HepG2 (cell line): ENCODE results near the gene SETD1B. TPM values are rescaled to one million over a fixed set of nuclear protein-coding genes. Genes with fewer than 3 reads are reported as not detected.

Source experiments
- BRD4 ChIP-seq: sonication (generic); formaldehyde crosslinking; IDR thresholded peaks from 2 replicates; pipeline ENCODE4 v1.4.0; 2020; ENCODE audit warnings: missing genetic modification reagents
- GATAD2A ChIP-seq: IDR thresholded peaks from 2 replicates; pipeline ENCODE4 v1.6.1; 2016
- HNF4A ChIP-seq: sonication (generic); formaldehyde crosslinking; IDR thresholded peaks from 2 replicates; pipeline ENCODE4 v1.4.0; 2020; ENCODE audit warnings: missing genetic modification reagents
- KLF11 ChIP-seq: IDR thresholded peaks from 2 replicates; pipeline ENCODE4 v1.6.1; 2016; ENCODE audit warnings: missing compliant biosample characterization
- NCOA2 ChIP-seq: sonication (generic); formaldehyde crosslinking; IDR thresholded peaks from 2 replicates; pipeline ENCODE4 v1.8.0; 2022; ENCODE audit warnings: inconsistent platforms
- RFXAP ChIP-seq: sonication (generic); formaldehyde crosslinking; IDR thresholded peaks from 2 replicates; pipeline ENCODE4 v1.4.0; 2020; ENCODE audit warnings: missing genetic modification reagents, borderline replicate concordance
- SIN3B ChIP-seq: fragments of 150-350 bp; IDR thresholded peaks from 2 replicates; pipeline ENCODE4 v1.6.1; 2014; ENCODE audit warnings: low read length
- TP53 ChIP-seq: sonication (generic); formaldehyde crosslinking; conservative IDR thresholded peaks from 2 replicates; pipeline ENCODE4 v1.4.0; 2020; ENCODE audit warnings: missing genetic modification reagents
- ZFX ChIP-seq: sonication (generic); formaldehyde crosslinking; IDR thresholded peaks from 2 replicates; pipeline ENCODE4 v1.4.0; 2020; ENCODE audit warnings: mild to moderate bottlenecking, low read depth, missing genetic modification reagents, moderate library complexity
- ZNF619 ChIP-seq: sonication (generic); formaldehyde crosslinking; IDR thresholded peaks from 2 replicates; pipeline ENCODE4 v1.4.0; 2020; ENCODE audit warnings: mild to moderate bottlenecking, missing genetic modification reagents
- polyA plus RNA-seq, 8 experiments: library from polyadenylated mRNA; depleted of rRNA in 3 of 8; stranded (reverse) in 7 of 8; unstranded in 1 of 8; fragments of >200 nt; fragmentation: Illumina TruSeq in 4 of 8; extraction: Trizol in 4 of 8; gene quantifications; 2 replicates each; pipeline versions ENCODE4 v1.2.1 to v1.2.3, GENCODE V29; 2011 to 2016; ENCODE audit warnings: low read depth in 4 of 8, missing spikeins in 1 of 8, mixed read lengths in 1 of 8; ENCODE audit not compliant: insufficient read depth in 1 of 8
- total RNA-seq, 5 experiments: library from RNA; depleted of rRNA; stranded (reverse); fragments of >200 nt; fragmentation: Illumina TruSeq; extraction: Trizol; gene quantifications; 2 replicates each; pipeline ENCODE4 v1.2.3, GENCODE V29; 2016; ENCODE audit warnings: low read depth in 1 of 5
- TF ChIP-seq, protein P1 (sequence below): sonication (generic); formaldehyde crosslinking; conservative IDR thresholded peaks from 2 replicates; pipeline ENCODE4 v1.8.0; 2022; ENCODE audit warnings: mild to moderate bottlenecking, moderate library complexity, missing genetic modification reagents
- TF ChIP-seq, protein P2 (sequence below): sonication (generic); formaldehyde crosslinking; IDR thresholded peaks from 2 replicates; pipeline ENCODE4 v1.4.0; 2020; ENCODE audit warnings: missing genetic modification reagents
- TF ChIP-seq, protein P3 (sequence below): sonication (generic); formaldehyde crosslinking; IDR thresholded peaks from 2 replicates; pipeline ENCODE4 v1.8.1; 2022; ENCODE audit warnings: mild to moderate bottlenecking, missing genetic modification reagents
- TF ChIP-seq, protein P4 (sequence below): sonication (generic); formaldehyde crosslinking; IDR thresholded peaks from 2 replicates; pipeline ENCODE4 v1.5.1; 2020; ENCODE audit warnings: missing genetic modification reagents, mild to moderate bottlenecking, borderline replicate concordance
- TF ChIP-seq, protein P5 (sequence below): sonication (generic); formaldehyde crosslinking; IDR thresholded peaks from 2 replicates; pipeline ENCODE4 v1.5.1; 2020; ENCODE audit warnings: mild to moderate bottlenecking, missing genetic modification reagents, moderate library complexity
- TF ChIP-seq, protein P6 (sequence below): sonication (generic); formaldehyde crosslinking; IDR thresholded peaks from 2 replicates; pipeline ENCODE4 v1.5.1; 2020; ENCODE audit warnings: missing genetic modification reagents, mild to moderate bottlenecking, borderline replicate concordance
- TF ChIP-seq, protein P7 (sequence below): sonication (generic); formaldehyde crosslinking; IDR thresholded peaks from 2 replicates; pipeline ENCODE4 v1.4.0; 2020; ENCODE audit warnings: missing genetic modification reagents

Gene SETD1B
- total and polyA plus RNA-seq, 2 of the 13 experiments (the other 11 are each of a cell fraction or from before 2014, with no cell fraction given): 1.1 to 1.4 TPM

DNA sequence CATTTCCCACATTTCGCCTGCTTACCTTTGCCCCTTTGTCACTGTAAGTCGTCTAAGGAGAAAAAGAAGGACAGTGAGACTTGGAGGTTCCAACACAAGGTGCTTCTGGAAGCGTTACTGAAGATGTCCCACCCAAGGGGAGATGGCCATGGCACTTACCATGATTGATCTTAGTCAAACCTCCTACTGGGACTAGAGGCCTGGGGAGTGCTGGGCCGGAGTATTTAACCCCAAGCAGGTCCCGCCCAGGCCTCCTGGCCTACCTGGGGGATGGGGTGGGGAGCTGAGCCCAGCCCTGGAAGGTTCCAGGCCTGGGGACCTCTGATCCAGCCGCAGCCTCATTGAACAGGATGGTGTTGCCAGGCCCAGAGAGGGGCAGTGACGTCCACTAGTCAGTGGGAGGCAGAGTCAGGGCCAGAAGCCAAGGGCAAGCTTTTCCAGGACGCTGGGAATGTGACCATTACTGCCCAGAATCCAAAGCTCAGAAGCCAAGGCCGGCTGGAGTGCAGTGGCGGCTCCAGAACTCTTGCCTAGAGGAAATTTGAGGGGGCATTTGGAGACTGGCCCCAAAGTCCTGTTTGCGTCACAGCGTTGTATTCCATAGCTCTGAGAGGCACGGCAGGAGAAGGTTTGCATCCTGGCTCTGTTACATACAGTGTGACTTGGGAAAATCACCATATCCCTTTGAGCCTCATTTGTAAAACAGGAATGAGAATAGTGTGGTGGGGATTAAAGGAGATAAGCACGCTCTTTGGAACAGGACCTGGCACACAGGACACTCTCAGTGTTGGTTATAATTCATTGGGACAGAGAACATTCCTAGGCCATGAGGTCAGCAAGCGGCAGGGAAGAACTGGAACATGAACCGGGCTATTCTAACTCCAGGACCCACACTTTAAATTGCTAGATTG is 55.1 kb downstream of the SETD1B start, which contains the start of gene HPD (continued):
- TF ChIP-seq, protein P1, sequence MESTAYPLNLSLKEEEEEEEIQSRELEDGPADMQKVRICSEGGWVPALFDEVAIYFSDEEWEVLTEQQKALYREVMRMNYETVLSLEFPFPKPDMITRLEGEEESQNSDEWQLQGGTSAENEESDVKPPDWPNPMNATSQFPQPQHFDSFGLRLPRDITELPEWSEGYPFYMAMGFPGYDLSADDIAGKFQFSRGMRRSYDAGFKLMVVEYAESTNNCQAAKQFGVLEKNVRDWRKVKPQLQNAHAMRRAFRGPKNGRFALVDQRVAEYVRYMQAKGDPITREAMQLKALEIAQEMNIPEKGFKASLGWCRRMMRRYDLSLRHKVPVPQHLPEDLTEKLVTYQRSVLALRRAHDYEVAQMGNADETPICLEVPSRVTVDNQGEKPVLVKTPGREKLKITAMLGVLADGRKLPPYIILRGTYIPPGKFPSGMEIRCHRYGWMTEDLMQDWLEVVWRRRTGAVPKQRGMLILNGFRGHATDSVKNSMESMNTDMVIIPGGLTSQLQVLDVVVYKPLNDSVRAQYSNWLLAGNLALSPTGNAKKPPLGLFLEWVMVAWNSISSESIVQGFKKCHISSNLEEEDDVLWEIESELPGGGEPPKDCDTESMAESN (CRISPR knock-in tag): peak; percentile 21; the same call in 1 of the 2 replicates
- TF ChIP-seq NCOA2 (CRISPR knock-in tag): peak; percentile 27
- TF ChIP-seq, protein P2, sequence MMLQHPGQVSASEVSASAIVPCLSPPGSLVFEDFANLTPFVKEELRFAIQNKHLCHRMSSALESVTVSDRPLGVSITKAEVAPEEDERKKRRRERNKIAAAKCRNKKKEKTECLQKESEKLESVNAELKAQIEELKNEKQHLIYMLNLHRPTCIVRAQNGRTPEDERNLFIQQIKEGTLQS (CRISPR knock-in tag): peak; percentile 98
- peak; percentile 59 for TF ChIP-seq RFXAP (CRISPR knock-in tag)
- TF ChIP-seq, protein P3, sequence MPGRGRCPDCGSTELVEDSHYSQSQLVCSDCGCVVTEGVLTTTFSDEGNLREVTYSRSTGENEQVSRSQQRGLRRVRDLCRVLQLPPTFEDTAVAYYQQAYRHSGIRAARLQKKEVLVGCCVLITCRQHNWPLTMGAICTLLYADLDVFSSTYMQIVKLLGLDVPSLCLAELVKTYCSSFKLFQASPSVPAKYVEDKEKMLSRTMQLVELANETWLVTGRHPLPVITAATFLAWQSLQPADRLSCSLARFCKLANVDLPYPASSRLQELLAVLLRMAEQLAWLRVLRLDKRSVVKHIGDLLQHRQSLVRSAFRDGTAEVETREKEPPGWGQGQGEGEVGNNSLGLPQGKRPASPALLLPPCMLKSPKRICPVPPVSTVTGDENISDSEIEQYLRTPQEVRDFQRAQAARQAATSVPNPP: no peak
- TF ChIP-seq ZNF619: 0 out of 2 replicates have a peak, but pooled peaks have one; percentile 9
- TF ChIP-seq, protein P4, sequence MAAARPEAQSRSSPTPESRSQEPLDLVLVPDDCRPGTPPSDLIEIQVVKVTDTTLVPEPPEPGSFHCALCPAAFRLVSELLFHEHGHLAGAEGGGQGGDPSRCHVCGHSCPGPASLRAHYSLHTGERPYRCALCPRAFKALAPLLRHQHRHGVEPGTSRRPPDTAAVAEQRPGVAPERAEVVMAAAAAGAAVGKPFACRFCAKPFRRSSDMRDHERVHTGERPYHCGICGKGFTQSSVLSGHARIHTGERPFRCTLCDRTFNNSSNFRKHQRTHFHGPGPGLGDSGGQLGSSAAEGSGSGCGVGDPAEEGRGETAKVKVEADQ (CRISPR knock-in tag): peak; percentile 60; the same call in 1 of the 2 replicates
- TF ChIP-seq GATAD2A (CRISPR knock-in tag): peak; percentile 62
- TF ChIP-seq SIN3B: 0 out of 2 replicates have a peak, but pooled peaks have one; percentile 1
- TF ChIP-seq HNF4A: peak; percentile 92
- TF ChIP-seq, protein P5, sequence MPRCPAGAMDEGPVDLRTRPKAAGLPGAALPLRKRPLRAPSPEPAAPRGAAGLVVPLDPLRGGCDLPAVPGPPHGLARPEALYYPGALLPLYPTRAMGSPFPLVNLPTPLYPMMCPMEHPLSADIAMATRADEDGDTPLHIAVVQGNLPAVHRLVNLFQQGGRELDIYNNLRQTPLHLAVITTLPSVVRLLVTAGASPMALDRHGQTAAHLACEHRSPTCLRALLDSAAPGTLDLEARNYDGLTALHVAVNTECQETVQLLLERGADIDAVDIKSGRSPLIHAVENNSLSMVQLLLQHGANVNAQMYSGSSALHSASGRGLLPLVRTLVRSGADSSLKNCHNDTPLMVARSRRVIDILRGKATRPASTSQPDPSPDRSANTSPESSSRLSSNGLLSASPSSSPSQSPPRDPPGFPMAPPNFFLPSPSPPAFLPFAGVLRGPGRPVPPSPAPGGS (CRISPR knock-in tag): peak; percentile 54; the same call in 1 of the 2 replicates
- TF ChIP-seq ZFX: peak; percentile 89
- TF ChIP-seq, protein P6, sequence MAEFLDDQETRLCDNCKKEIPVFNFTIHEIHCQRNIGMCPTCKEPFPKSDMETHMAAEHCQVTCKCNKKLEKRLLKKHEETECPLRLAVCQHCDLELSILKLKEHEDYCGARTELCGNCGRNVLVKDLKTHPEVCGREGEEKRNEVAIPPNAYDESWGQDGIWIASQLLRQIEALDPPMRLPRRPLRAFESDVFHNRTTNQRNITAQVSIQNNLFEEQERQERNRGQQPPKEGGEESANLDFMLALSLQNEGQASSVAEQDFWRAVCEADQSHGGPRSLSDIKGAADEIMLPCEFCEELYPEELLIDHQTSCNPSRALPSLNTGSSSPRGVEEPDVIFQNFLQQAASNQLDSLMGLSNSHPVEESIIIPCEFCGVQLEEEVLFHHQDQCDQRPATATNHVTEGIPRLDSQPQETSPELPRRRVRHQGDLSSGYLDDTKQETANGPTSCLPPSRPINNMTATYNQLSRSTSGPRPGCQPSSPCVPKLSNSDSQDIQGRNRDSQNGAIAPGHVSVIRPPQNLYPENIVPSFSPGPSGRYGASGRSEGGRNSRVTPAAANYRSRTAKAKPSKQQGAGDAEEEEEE: 0 out of 2 replicates have a peak, but pooled peaks have one; percentile 59
- TF ChIP-seq BRD4 (CRISPR knock-in tag): peak; percentile 12
- 0 out of 2 replicates have a peak, but pooled peaks have one; percentile 18 for TF ChIP-seq KLF11 (CRISPR knock-in tag)
- TF ChIP-seq, protein P7, sequence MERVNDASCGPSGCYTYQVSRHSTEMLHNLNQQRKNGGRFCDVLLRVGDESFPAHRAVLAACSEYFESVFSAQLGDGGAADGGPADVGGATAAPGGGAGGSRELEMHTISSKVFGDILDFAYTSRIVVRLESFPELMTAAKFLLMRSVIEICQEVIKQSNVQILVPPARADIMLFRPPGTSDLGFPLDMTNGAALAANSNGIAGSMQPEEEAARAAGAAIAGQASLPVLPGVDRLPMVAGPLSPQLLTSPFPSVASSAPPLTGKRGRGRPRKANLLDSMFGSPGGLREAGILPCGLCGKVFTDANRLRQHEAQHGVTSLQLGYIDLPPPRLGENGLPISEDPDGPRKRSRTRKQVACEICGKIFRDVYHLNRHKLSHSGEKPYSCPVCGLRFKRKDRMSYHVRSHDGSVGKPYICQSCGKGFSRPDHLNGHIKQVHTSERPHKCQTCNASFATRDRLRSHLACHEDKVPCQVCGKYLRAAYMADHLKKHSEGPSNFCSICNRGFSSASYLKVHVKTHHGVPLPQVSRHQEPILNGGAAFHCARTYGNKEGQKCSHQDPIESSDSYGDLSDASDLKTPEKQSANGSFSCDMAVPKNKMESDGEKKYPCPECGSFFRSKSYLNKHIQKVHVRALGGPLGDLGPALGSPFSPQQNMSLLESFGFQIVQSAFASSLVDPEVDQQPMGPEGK (CRISPR knock-in tag): peak; percentile 61
- TF ChIP-seq TP53 (CRISPR knock-in tag): no peak
